Loucy (cell line): ENCODE results near the gene PLXNA3.

ENCODE experiments used
- H2AFZ ChIP-seq: fragments of 200-600 bp; sonication (generic); 2 replicates; pipeline ENCODE4 v1.6.0; 2016; ENCODE audit warnings: antibody characterized with exemption, mild to moderate bottlenecking, low read length, moderate library complexity
- H3F3A ChIP-seq: fragments of 200-600 bp; 2 replicates; pipeline ENCODE4 v1.6.0; 2016; ENCODE audit warnings: antibody characterized with exemption, low read depth, mild to moderate bottlenecking
- H3K27me3 ChIP-seq: fragments of 200-600 bp; sonication (generic); 2 replicates; pipeline ENCODE4 v1.6.1; 2014; ENCODE audit warnings: low read length, mild to moderate bottlenecking; ENCODE audit not compliant: insufficient read depth, poor library complexity, severe bottlenecking
- H3K36me3 ChIP-seq: fragments of 200-600 bp; sonication (generic); 2 replicates; pipeline ENCODE4 v1.6.1; 2016; ENCODE audit warnings: low read length; ENCODE audit not compliant: insufficient read depth
- H3K4me1 ChIP-seq: fragments of 200-600 bp; sonication (generic); 2 replicates; pipeline ENCODE4 v1.5.1; 2014; ENCODE audit warnings: low read length, mild to moderate bottlenecking; ENCODE audit not compliant: insufficient read depth, poor library complexity, severe bottlenecking
- H3K4me2 ChIP-seq: fragments of 200-600 bp; sonication (generic); 2 replicates; pipeline ENCODE4 v1.6.0; 2014; ENCODE audit warnings: antibody characterized with exemption, low read length, low read depth, mild to moderate bottlenecking; ENCODE audit not compliant: poor library complexity, severe bottlenecking
- H3K4me3 ChIP-seq: fragments of 200-600 bp; sonication (generic); 2 replicates; pipeline ENCODE4 v1.5.1; 2014; ENCODE audit warnings: low read length, mild to moderate bottlenecking, mixed read lengths; ENCODE audit not compliant: poor library complexity, severe bottlenecking
- H3K79me2 ChIP-seq: fragments of 200-600 bp; sonication (generic); 2 replicates; pipeline ENCODE4 v1.6.1; 2014; ENCODE audit warnings: low read length; ENCODE audit not compliant: insufficient read depth
- H3K9ac ChIP-seq: fragments of 200-600 bp; sonication (generic); 2 replicates; pipeline ENCODE4 v1.6.0; 2014; ENCODE audit warnings: mild to moderate bottlenecking, low read depth, low read length, moderate library complexity; ENCODE audit not compliant: poor library complexity, severe bottlenecking
- H3K9me2 ChIP-seq: fragments of 200-600 bp; sonication (generic); replicated peaks from 2 replicates; pipeline ENCODE4 v1.6.1; 2016; ENCODE audit warnings: low read depth, low read length, mixed read lengths
- H3K9me3 ChIP-seq: fragments of 200-600 bp; sonication (generic); 2 replicates; pipeline ENCODE4 v1.6.1; 2014; ENCODE audit warnings: mild to moderate bottlenecking, antibody characterized with exemption, low read length, low read depth; ENCODE audit not compliant: insufficient read depth
- H4K20me1 ChIP-seq: fragments of 200-600 bp; sonication (generic); 2 replicates; pipeline ENCODE4 v1.6.0; 2014; ENCODE audit warnings: antibody characterized with exemption, low read length, mild to moderate bottlenecking; ENCODE audit not compliant: insufficient read depth, poor library complexity, severe bottlenecking
- CTCF ChIP-seq: fragments of 200-600 bp; sonication (generic); conservative IDR thresholded peaks from 2 replicates; pipeline ENCODE4 v1.5.1; 2014; ENCODE audit warnings: mild to moderate bottlenecking, antibody characterized with exemption, low read length
- EZH2phosphoT487 ChIP-seq: fragments of 200-600 bp; IDR thresholded peaks from 2 replicates; pipeline ENCODE4 v1.6.1; 2018; ENCODE audit warnings: antibody characterized with exemption, mild to moderate bottlenecking, moderate library complexity, borderline replicate concordance

The PLXNA3 gene

GRCh38 chrX:154507673-154508383 is 49.7 kb downstream of the PLXNA3 start:
- Histone ChIP-seq H3K9me2 (no peaks in the 10 kb centered on the region), H3K36me3 (no peaks in the 10 kb centered on the region), H3K27me3 (no peaks in the 10 kb centered on the region), H3K9ac (no peak overlapping the region), H3K4me2 (no peak overlapping the region), H3K4me3 (no peak overlapping the region), H3K79me2 (no peaks in the 10 kb centered on the region), H3K9me3 (no peaks in the 10 kb centered on the region), H2AFZ (no peak overlapping the region), H3K4me1 (peaks cover 10% of the 10 kb centered on the region), H4K20me1 (no peaks in the 10 kb centered on the region), H3F3A (no peaks in the 10 kb centered on the region)
- TF ChIP-seq CTCF = no peak
- no peak for TF ChIP-seq EZH2phosphoT487

- no peaks in the 10 kb centered on the region for H3K79me2 ChIP-seq
These were observed 50.3 kb downstream of the PLXNA3 start for GRCh38 chrX:154508384-154508745.

GRCh38 chrX:154509455-154509854 is 51.4 kb downstream of the PLXNA3 start:
- H3K27me3 ChIP-seq = no peaks in the 10 kb centered on the region
- H3K79me2 ChIP-seq = no peaks in the 10 kb centered on the region

More at GRCh38 chrX:154508384-154508745, 50.3 kb downstream of the PLXNA3 start:
- Histone ChIP-seq H3K4me3 (no peak overlapping the region), H3K9me2 (no peaks in the 10 kb centered on the region), H3K36me3 (no peaks in the 10 kb centered on the region), H3K9me3 (no peaks in the 10 kb centered on the region), H3K9ac (no peak overlapping the region), H3K27me3 (no peaks in the 10 kb centered on the region), H3F3A (no peaks in the 10 kb centered on the region), H3K4me1 (peaks cover 10% of the 10 kb centered on the region), H2AFZ (no peak overlapping the region), H4K20me1 (no peaks in the 10 kb centered on the region), H3K4me2 (no peak overlapping the region)
- TF ChIP-seq EZH2phosphoT487 (no peak), CTCF (no peak)

More at GRCh38 chrX:154509455-154509854, 51.4 kb downstream of the PLXNA3 start:
- Histone ChIP-seq H3K9me2 (no peaks in the 10 kb centered on the region), H3K4me3 (no peak overlapping the region), H2AFZ (no peak overlapping the region), H3K36me3 (no peaks in the 10 kb centered on the region), H3K4me2 (no peak overlapping the region), H3K4me1 (peaks cover 10% of the 10 kb centered on the region), H3K9ac (no peak overlapping the region), H3F3A (no peaks in the 10 kb centered on the region), H3K9me3 (no peaks in the 10 kb centered on the region), H4K20me1 (no peaks in the 10 kb centered on the region)
- TF ChIP-seq EZH2phosphoT487 (no peak), CTCF (no peak)
